ENCODE results near the gene ARHGEF19.

Gene ARHGEF19

GRCh38 chr1:16184557-16185303 is 27.7 kb downstream of the ARHGEF19 start:
- DNase-seq (ENCODE audit: insufficient read length, low spot score), result no peak
- no peak for FAIRE-seq

DNA sequence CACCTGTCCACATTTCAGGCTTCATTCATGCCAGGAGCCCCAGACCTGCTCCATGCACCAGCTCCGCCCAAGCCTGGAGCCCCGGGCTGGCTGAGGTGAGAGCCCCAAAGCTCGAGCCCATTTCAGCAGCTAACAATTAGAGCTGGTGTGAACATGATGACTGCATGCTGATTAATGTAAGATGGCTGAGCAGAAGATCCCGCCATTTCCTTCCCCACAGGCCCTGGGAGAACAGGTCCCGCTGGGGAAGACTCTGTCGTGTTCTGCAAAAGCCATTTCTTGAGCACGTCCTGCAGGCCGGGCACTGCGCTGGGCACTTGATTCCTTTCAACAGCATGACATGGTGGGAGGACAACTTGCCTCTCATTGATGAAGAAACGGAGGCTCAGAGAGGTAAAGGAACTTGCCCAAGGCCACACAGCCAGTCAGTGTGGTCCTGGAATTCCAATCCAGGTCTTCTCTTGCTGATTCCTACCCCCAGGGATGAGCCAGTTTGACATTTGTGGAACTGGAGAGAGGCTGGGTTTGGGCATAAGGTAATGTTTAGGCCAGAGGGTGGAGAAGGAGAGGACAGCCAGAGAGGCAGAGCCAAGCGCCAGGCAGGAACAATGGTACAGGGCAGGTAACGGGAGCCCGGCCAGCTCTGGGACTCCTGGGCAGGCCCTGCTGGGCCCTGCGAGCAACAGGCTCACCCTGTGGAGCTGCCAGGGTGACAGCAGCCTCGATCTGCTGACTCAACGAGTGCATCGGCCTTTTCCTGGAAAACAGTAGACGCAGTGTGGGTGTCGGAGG is 28.5 kb downstream of the ARHGEF19 start:
- DNase-seq (ENCODE audit: insufficient read length, low spot score) (no peak), FAIRE-seq (no peak)

GRCh38 chr1:16183179-16183578 is 29.3 kb downstream of the ARHGEF19 start:
- DNase-seq (ENCODE audit: insufficient read length, low spot score), result no peak
- FAIRE-seq, result no peak

GRCh38 chr1:16181887-16182719 is 30.3 kb downstream of the ARHGEF19 start:
- DNase-seq (ENCODE audit: insufficient read length, low spot score) (no peak), FAIRE-seq (no peak)

- FAIRE-seq, result no peak
- DNase-seq (ENCODE audit: insufficient read length, low spot score), result no peak
These were observed 32.1 kb downstream of the ARHGEF19 start for GRCh38 chr1:16180291-16180824.

- FAIRE-seq (no peak), DNase-seq (ENCODE audit: insufficient read length, low spot score) (no peak)
These were observed 33.6 kb downstream of the ARHGEF19 start for GRCh38 chr1:16178596-16179497.

DNA sequence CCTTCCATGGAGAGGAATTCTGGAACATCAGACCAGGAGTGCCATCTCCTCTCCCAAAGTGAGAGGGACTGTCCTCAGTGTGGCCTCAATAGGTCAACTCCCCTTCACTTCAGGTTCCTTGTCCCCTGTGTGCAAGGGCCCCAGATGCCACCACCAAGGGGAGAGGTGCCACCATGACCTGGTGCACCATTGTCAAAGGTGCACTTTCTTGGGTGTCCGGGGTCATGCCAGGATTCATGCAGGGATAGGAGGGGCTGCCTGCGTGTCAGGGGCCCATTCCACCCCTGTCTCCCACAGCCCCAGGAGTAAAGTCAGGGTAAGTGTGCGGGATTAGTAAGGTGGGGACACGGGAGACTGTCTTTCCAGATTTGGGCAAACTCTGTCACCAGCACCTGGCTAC is 35.1 kb downstream of the ARHGEF19 start:
- FAIRE-seq (no peak), DNase-seq (ENCODE audit: insufficient read length, low spot score) (no peak)

DNA sequence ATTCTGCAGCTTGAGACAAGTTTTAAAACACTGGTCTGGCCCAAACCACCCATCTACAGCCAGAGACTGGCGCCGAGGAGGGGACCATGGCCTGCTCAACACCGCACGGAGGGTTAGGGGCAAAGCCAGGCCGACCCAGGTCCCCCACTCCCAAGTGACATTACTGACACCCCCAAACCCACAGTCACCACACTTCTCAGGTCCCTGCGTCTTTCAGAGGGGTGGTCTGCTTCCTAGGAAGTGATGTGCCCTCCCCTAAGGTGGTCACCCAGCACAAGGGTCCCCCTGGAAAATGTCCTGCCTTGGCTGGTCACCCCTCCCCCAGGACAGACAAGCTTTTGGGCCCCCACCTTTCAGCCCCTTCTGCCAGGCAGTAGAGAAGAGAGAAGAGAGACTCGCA is 35.8 kb downstream of the ARHGEF19 start:
- FAIRE-seq (no peak), DNase-seq (ENCODE audit: insufficient read length, low spot score) (no peak)

DNA sequence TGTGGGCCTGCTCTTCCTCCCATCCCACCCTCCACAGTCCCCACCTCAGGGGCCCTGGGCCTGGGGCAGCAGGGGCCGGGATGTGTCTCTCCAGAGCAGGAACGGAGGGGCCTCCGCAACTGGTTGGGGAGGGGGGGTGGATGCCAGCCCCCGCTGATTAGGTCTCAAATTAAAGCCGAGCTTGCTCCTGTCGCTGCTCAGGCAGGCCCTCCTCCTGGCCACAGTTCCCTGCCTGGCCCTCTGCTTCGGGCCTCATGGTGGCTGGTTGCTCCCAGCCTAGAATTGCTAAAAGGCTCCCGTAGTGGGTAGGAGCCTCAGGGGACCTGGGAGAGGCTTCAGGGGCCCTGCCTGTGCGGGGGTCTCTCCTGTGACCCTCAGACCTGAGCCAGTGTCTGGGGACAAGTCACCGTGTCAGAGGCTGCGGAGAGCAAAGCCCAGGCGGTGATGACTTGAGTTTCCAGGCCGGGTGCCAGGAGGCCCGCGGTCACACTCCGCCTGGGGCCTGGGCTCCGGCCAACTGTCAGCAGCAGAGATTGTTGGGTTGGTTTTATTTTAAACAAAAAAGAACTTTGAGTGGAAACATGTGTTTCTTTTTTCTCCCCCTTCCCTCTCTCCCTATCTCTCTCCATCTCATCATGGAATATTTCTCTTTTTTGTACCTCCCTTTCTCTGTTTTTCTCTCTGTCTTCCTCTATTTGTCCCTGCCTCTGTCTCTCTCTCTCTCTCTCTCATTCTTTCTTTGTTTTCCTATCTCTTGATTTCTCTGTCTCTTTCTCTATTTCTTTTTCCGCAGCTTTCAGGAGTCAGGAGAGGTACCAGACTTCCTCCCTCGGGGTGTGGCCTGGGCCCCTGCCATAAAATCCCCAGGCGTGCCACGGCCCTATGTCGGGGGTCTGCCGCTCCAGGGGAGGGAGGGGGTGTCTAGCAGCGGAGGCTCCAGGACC is 36.6 kb downstream of the ARHGEF19 start:
- FAIRE-seq, result no peak
- no peak for DNase-seq (ENCODE audit: insufficient read length, low spot score)

GRCh38 chr1:16174886-16175598 is 37.4 kb downstream of the ARHGEF19 start:
- DNase-seq (ENCODE audit: insufficient read length, low spot score), result no peak
- FAIRE-seq, result no peak

DNA sequence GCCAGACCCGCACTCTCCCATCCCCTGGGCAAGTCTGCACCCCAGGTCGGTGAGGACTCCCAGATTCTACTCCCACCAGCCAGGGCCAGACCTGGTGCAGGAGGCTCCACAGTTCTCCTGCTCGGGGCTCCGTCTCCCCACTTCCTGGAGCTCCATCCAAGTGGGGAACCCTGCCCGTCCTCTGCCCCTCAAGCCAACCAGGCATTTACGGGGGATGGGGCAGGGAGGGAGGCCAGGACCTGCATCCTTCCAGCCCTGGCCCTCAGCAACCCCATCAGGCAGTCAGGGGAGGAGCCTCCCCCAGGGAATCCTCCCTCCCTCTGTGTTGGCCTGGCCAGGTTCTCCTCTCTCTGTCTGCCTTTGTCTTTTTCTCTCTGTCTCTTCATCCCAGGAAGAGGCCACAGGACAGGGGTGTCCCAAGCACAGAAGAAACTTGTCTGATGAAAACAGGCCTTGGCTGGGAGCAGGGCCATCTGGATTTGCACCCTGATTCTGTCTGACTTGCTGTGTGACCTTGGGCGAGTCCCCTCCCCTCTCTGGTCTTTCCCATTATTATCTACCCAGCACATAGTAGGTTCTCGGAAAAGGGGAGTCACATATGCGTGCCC is 38.1 kb downstream of the ARHGEF19 start:
- FAIRE-seq, result no peak
- DNase-seq (ENCODE audit: insufficient read length, low spot score), result no peak

- no peak for DNase-seq (ENCODE audit: insufficient read length, low spot score)
These were observed 38.8 kb downstream of the ARHGEF19 start for GRCh38 chr1:16173447-16174260.

GRCh38 chr1:16172964-16173446 is 39.4 kb downstream of the ARHGEF19 start:
- DNase-seq (ENCODE audit: insufficient read length, low spot score), result no peak
- no peak for FAIRE-seq

More at GRCh38 chr1:16173447-16174260, 38.8 kb downstream of the ARHGEF19 start:
- FAIRE-seq, result no peak

GRCh38 chr1:16172218-16172830 is 40.1 kb downstream of the ARHGEF19 start:
- no peak for DNase-seq (ENCODE audit: insufficient read length, low spot score)

DNA sequence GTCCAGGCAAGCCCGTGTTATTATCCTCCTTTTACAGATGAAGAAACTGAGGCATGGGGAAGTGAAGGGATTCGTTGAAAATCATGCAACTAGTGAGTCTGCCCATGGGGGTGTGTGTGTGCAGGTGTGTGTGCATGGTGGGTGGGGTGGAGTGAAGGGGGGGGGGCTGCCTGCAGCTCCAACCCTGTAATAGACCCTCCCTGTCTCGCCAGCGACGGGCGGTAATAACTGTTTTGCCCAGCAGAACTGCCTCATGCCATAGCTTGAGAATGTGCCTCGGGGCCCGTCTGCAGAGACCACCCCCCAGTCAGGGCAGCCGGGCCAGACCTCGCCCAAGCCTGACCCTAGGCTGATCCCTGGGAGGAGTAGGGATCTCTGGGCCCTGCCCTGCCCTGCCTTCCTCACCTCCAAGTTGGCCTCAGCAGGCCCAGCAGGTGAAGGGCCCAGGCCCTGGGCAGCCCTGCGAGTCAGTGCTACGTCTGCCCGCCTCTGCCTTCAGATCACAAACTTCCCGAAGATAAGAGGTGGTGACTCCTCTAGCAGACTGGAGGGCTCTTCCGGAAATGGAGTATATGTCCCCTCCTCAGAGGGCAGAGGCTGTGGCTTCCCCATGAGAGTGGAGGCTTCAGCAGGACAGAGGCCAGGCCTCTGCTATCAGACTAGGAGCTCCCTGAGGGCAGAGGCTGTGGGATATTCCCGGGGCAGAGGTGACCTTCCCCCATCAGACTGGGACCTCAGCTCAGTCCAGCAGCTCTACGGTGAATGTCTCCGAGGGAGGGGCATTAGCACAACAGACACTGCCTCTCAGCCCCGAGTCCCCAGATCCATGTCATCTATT is 40.9 kb downstream of the ARHGEF19 start:
- FAIRE-seq (no peak), DNase-seq (ENCODE audit: insufficient read length, low spot score) (no peak)

More at GRCh38 chr1:16172218-16172830, 40.1 kb downstream of the ARHGEF19 start:
- FAIRE-seq, result no peak
